Measurements from ENCODE around the gene NKX2-8. TPM values are rescaled to one million over a fixed set of nuclear protein-coding genes. Genes with fewer than 3 reads are reported as not detected.

The NKX2-8 gene
- total RNA-seq, 4 donors from 2014 or later: not detected

DNA sequence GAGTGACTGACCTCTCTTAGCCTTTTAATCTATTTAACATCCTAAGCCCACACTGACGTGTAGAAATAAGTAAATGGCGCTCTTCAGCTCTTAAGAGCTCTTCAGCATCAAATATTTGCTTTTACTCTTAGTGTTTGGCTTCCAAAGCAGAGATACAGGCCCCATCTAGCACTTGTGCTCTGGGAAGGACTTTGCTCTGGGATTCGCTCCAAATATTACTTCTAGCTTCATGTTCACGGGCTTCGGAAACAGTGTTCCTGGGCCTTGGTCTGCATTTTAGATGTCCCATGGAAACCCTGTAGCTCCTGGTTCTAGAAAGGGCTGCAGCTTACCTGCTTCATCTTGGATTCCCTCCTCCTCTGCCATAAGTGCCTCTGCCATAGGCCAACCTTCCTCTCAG lies 2.7 kb upstream of the NKX2-8 start:
- Histone ChIP-seq H3K36me3 (no peaks in the 10 kb centered on the region), H3K4me1 (peaks cover 0 to 42% (median 13%) of the 10 kb centered on the region in 4 donors), H3K4me3 (no peak overlapping the region), H3K9me3 (no peaks in the 10 kb centered on the region), H3K27ac (no peak overlapping the region), H3K27me3 (peaks cover 0 to 97% of the 10 kb centered on the region in 2 donors)
- no peak for TF ChIP-seq POLR2A (IDR thresholded peaks at IDR 0.05)
- TF ChIP-seq, protein P1, sequence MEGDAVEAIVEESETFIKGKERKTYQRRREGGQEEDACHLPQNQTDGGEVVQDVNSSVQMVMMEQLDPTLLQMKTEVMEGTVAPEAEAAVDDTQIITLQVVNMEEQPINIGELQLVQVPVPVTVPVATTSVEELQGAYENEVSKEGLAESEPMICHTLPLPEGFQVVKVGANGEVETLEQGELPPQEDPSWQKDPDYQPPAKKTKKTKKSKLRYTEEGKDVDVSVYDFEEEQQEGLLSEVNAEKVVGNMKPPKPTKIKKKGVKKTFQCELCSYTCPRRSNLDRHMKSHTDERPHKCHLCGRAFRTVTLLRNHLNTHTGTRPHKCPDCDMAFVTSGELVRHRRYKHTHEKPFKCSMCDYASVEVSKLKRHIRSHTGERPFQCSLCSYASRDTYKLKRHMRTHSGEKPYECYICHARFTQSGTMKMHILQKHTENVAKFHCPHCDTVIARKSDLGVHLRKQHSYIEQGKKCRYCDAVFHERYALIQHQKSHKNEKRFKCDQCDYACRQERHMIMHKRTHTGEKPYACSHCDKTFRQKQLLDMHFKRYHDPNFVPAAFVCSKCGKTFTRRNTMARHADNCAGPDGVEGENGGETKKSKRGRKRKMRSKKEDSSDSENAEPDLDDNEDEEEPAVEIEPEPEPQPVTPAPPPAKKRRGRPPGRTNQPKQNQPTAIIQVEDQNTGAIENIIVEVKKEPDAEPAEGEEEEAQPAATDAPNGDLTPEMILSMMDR (IDR thresholded peaks at IDR 0.05): no peak
- no peak for TF ChIP-seq EP300 (IDR thresholded peaks at IDR 0.05)
- WGBS, 2 donors: 35 to 50% methylated on average over 5 of the region's 5 CpGs
- no peak for DNase-seq (ENCODE audit: low spot score in 2 of 2)

DNA sequence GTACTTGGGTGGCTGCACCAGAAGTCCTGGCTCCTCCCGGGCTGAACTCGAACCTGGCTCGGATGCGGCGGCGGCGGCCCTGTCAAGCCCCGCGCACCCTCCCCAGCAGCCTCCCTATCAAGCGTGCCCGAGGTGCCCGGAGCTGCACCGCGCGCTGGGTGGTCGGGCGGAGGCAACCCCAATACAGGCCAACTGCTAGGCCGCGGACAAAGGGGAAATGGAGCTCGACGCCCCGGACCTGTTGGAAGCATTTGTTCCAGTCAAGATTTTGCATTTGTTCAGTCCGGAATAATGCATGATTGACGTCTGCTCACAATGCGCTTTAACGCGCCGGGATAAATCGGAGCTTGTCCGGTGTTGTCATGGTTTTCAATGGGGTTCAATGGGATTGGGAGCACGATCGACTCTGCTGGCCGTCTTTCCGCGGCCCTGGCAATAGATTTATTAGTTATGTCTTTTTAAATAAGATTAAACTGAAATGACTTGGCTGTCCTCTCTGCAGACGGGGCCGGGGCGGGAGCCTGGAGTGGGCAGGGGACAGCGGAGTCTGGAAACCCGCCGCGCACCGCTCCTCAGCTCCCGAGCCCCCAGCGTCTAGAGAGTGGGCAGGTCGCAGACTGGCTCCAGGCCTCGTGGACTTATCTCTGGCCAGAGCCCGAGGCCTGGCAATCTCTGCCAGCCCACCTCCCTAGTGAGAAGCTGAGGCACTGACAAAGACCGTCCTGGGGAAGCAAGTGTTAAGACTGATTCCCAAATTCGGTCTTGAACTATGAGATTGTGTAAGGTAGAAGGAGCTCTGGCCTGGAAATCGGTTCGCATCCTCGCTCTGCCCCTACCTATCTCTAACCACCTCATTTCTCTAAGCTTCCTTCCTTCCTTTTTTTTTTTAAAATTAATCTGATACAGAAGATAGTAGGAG lies 1.7 kb upstream of the NKX2-8 start:
- H3K9me3 ChIP-seq: no peaks in the 10 kb centered on the region
- peaks cover 0 to 97% of the 10 kb centered on the region in 2 donors for H3K27me3 ChIP-seq
- TF ChIP-seq EP300 (IDR thresholded peaks at IDR 0.05): no peak
- no peak for TF ChIP-seq POLR2A (IDR thresholded peaks at IDR 0.05)
- TF ChIP-seq, protein P1 (IDR thresholded peaks at IDR 0.05): no peak
- DNase-seq (ENCODE audit: low spot score in 2 of 2): no peak
- no peaks in the 10 kb centered on the region for H3K36me3 ChIP-seq
- WGBS, 2 donors: 9 to 17% methylated on average over 41 to 46 of the region's 53 CpGs
- H3K4me3 ChIP-seq: no peak overlapping the region
- peaks cover 0 to 45% (median 13%) of the 10 kb centered on the region in 4 donors for H3K4me1 ChIP-seq
- H3K27ac ChIP-seq: no peak overlapping the region

DNA sequence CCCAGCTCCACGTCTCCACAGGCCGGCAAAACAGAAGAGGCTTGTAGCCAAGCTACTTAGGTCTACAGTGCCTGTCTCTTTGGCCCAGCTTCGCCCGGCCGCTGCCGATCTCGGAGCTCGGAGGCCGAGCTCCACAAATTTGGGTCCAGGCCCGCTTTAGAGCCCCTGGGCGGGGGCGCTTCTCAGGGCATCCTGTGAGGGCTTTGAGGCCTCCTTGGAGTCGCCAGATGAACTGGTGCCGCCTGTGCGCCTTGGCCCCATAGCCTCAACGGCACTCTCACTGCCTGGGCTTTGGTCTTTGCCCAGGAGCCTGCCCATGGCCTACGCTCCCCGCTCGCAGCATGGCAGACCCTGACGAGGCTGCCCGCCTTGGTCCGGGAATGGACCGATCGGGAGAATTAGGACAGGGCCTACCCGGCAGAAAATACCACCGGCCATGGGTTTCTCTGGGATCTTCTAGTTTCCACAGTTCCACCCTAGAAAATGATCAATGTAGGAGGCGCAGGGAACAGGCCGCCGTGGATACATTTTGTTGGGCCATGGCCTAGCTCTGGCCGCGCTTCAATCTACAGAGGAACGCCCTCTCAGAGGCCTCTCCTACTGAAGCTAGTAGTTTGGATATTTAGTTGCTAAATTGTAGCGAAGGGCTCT lies 953 bp upstream of the NKX2-8 start:
- no peaks in the 10 kb centered on the region for H3K36me3 ChIP-seq
- no peaks in the 10 kb centered on the region for H3K9me3 ChIP-seq
- TF ChIP-seq, protein P1 (IDR thresholded peaks at IDR 0.05): no peak
- TF ChIP-seq EP300 (IDR thresholded peaks at IDR 0.05): no peak
- no peak for TF ChIP-seq POLR2A (IDR thresholded peaks at IDR 0.05)
- peaks cover 0 to 45% (median 13%) of the 10 kb centered on the region in 4 donors for H3K4me1 ChIP-seq
- peaks cover 0 to 96% of the 10 kb centered on the region in 2 donors for H3K27me3 ChIP-seq
- DNase-seq (ENCODE audit: low spot score in 2 of 2): no peak
- 6 to 9% methylated on average over 19 to 30 of the region's 33 CpGs for WGBS, 2 donors
- no peak overlapping the region for H3K4me3 ChIP-seq
- no peak overlapping the region for H3K27ac ChIP-seq

DNA sequence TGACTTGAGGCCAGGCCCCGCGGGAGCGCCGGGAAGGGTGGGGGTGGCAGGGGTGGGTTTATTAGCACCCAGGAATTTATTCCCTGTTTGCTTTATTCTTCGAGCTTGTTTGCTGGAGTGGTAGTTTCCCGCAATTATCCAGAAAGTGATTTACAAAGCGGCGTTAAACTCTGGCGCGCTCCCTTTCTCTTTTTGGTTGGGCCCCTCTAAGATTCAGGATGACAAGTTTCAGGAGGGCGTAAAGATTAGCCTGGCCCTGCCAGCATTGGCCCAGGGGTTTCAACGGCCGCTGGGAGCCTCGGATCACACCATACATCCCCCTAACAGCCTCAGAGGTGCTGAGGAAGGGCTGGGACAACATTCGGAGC lies 444 bp upstream of the NKX2-8 start:
- Histone ChIP-seq H3K4me1 (peaks cover 0 to 45% (median 13%) of the 10 kb centered on the region in 4 donors), H3K36me3 (no peaks in the 10 kb centered on the region), H3K27ac (no peak overlapping the region), H3K27me3 (peaks cover 0 to 93% of the 10 kb centered on the region in 2 donors), H3K4me3 (peak overlapping the region in 1 of 4 donors; percentile 49), H3K9me3 (no peaks in the 10 kb centered on the region)
- DNase-seq (ENCODE audit: low spot score in 2 of 2): no peak
- WGBS, 2 donors: 0 to 3% methylated on average over 6 to 12 of the region's 15 CpGs
- TF ChIP-seq, protein P1 (IDR thresholded peaks at IDR 0.05): no peak
- TF ChIP-seq EP300 (IDR thresholded peaks at IDR 0.05) (no peak), POLR2A (IDR thresholded peaks at IDR 0.05) (no peak)
